Activated T-cell treated with anti-CD3 and anti-CD28 coated beads for 4 hours (primary cell): ENCODE measurements around the gene TAS1R3.

ENCODE experiments used
- DNase-seq: peaks from one replicate; pipeline ENCODE4 v3.0.0-alpha.2; 2020

The TAS1R3 gene

GRCh38 chr1:1340791-1341548, 9.9 kb downstream of the TAS1R3 start:
- no peak for DNase-seq

GRCh38 chr1:1341549-1342021, 10.5 kb downstream of the TAS1R3 start:
- no peak for DNase-seq

- no peak for DNase-seq
Measured at GRCh38 chr1:1342061-1342562, 11.0 kb downstream of the TAS1R3 start.

GRCh38 chr1:1342584-1343115, 11.6 kb downstream of the TAS1R3 start:
- DNase-seq, result no peak

- no peak for DNase-seq
Measured at GRCh38 chr1:1343811-1344421, 12.8 kb downstream of the TAS1R3 start.

- DNase-seq, result peak; percentile 31
Measured at GRCh38 chr1:1344655-1345361, 13.7 kb downstream of the TAS1R3 start.

- DNase-seq, result no peak
Measured at GRCh38 chr1:1345384-1345783, 14.3 kb downstream of the TAS1R3 start.

GRCh38 chr1:1345860-1346500, 14.9 kb downstream of the TAS1R3 start:
- DNase-seq, result no peak

GRCh38 chr1:1346501-1346890, 15.4 kb downstream of the TAS1R3 start:
- no peak for DNase-seq

GRCh38 chr1:1347026-1347595, 16.0 kb downstream of the TAS1R3 start:
- no peak for DNase-seq

- no peak for DNase-seq
Measured at GRCh38 chr1:1347663-1348419, 16.8 kb downstream of the TAS1R3 start.

- DNase-seq, result no peak
Measured at GRCh38 chr1:1348420-1349255, 17.6 kb downstream of the TAS1R3 start.

GRCh38 chr1:1349256-1350012, 18.4 kb downstream of the TAS1R3 start, which contains the start of gene DVL1:
Gene DVL1 (minus strand): TSS chr1:1349418. CDS start chr1:1349065, 353 bp downstream.
- DNase-seq, result peak; percentile 61

- no peak for DNase-seq
Measured at GRCh38 chr1:1351511-1352427, 20.7 kb downstream of the TAS1R3 start.

- no peak for DNase-seq
Measured at GRCh38 chr1:1352786-1353388, 21.8 kb downstream of the TAS1R3 start.

- DNase-seq, result no peak
Measured at GRCh38 chr1:1353389-1354151, 22.5 kb downstream of the TAS1R3 start.
